ENCODE data around the gene RALGDS.
"Not testable (repeated sequence)": the region's sequence is repeated elsewhere in the genome, so short reads cannot be mapped to it uniquely, and the experiment has no call there.

The RALGDS gene

GRCh38 chr9:133070500-133070961 lies 50.5 kb downstream of the RALGDS start:
- DNase-seq (ENCODE audit: low read depth, low spot score) = not testable (repeated sequence)

DNA sequence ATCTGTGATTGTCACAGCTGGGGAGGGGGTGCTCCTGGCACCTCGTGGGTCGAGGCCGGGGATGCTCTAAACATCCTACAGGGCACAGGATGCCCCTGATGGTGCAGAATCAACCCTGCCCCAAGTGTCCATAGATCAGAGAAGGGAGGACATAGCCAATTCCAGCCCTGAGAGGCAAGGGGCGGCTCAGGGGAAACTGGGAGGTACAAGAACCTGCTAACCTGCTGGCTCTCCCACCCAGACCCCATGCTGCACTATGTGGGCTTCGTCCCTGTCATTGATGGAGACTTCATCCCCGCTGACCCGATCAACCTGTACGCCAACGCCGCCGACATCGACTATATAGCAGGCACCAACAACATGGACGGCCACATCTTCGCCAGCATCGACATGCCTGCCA lies 52.6 kb downstream of the RALGDS start:
- not testable (repeated sequence) for DNase-seq (ENCODE audit: low read depth, low spot score)

DNA sequence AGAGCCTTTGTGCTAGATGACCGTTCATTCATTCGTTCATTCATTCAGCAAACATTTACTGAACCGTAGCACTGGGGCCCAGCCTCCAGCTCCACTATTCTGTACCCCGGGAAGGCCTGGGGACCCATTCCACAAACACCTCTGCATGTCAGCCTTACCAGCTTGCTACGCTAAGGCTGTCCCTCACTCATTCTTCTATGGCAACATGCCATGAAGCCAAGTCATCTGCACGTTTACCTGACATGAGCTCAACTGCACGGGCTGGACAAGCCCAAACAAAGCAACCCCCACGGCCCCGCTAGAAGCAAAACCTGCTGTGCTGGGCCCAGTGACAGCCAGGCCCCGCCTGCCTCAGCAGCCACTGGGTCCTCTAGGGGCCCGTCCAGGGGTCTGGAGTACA lies 53.2 kb downstream of the RALGDS start:
- no peak for DNase-seq (ENCODE audit: low read depth, low spot score)

GRCh38 chr9:133067006-133067405 lies 54.0 kb downstream of the RALGDS start:
- no peak for DNase-seq (ENCODE audit: low read depth, low spot score)

- no peak for DNase-seq (ENCODE audit: low read depth, low spot score)
Observed at GRCh38 chr9:133066181-133066983, 54.7 kb downstream of the RALGDS start.

- DNase-seq (ENCODE audit: low read depth, low spot score) = no peak
Observed at GRCh38 chr9:133065070-133065388, 56.0 kb downstream of the RALGDS start.

DNA sequence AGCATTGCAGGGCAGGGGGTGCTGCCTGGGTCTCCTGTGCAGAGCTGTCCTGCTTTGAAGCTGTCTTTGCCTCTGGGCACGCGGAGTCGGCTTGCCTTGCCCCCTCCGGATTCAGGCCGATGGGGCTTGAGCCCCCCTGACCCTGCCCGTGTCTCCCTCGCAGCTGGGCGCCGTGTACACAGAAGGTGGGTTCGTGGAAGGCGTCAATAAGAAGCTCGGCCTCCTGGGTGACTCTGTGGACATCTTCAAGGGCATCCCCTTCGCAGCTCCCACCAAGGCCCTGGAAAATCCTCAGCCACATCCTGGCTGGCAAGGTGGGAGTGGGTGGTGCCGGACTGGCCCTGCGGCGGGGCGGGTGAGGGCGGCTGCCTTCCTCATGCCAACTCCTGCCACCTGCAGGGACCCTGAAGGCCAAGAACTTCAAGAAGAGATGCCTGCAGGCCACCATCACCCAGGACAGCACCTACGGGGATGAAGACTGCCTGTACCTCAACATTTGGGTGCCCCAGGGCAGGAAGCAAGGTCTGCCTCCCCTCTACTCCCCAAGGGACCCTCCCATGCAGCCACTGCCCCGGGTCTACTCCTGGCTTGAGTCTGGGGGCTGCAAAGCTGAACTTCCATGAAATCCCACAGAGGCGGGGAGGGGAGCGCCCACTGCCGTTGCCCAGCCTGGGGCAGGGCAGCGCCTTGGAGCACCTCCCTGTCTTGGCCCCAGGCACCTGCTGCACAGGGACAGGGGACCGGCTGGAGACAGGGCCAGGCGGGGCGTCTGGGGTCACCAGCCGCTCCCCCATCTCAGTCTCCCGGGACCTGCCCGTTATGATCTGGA lies 56.6 kb downstream of the RALGDS start:
- no peak for DNase-seq (ENCODE audit: low read depth, low spot score)

DNA sequence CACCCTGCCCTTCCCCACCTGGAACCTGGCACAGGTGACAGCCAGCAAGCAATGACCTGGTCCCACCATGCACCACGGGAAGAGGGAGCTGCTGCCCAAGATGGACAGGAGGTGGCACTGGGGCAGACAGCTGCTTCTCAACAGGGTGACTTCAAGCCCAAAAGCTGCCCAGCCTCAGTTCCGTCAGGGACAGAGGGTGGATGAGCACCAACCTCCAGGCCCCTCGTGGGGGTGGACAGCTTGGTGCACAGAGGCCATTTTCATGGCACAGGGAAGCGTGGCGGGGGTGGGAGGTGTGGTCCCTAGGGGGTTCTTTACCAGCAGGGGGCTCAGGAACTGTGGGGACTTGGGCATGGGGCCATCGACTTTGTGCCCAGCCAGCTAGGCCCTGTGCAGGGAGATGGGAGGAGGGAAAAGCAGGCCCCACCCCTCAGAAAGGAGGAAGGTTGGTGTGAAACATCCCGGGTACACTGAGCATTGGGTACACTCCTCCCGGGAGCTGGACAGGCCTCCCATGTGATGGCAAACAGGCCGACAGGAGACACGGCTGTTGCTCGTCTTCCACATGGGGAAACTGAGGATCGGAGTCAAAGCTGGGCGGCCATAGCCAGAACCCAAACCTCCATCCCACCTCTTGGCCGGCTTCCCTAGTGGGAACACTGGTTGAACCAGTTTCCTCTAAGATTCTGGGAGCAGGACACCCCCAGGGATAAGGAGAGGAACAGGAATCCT lies 57.4 kb downstream of the RALGDS start:
- DNase-seq (ENCODE audit: low read depth, low spot score) = no peak

DNA sequence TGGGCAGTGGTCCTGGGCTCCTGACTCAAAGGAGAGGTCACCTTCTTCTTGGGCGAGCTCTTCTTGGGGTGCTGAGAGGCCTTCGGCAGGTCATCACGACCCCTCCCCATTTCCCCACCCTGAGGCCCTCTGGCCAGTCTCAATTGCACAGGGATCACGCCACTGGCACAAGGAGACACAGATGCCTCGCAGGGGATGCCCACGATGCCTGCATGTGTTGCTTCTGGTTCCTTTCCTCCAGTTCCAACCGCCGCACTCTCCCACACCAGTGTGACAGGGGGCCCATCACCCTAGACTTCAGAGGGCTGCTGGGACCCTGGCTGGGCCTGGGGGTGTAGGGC lies 57.9 kb downstream of the RALGDS start:
- DNase-seq (ENCODE audit: low read depth, low spot score) = no peak

DNA sequence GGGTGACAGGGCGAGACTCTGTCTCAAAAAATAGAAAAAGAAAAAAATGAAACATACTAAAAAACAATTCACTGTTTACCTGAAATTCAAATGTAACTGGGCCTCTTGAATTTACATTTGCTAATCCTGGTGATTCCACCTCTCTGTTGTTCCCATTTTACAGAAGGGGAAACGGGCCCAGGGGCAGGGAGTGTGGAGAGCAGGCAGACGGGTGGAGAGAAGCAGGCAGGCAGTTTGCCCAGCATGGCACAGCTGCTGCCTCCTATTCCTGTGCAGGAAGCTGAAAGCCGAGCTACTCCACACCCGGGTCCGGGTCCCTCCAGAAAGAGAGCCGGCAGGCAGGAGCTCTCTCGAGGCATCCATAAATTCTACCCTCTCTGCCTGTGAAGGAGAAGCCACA lies 58.5 kb downstream of the RALGDS start:
- not testable (repeated sequence) for DNase-seq (ENCODE audit: low read depth, low spot score)

DNA sequence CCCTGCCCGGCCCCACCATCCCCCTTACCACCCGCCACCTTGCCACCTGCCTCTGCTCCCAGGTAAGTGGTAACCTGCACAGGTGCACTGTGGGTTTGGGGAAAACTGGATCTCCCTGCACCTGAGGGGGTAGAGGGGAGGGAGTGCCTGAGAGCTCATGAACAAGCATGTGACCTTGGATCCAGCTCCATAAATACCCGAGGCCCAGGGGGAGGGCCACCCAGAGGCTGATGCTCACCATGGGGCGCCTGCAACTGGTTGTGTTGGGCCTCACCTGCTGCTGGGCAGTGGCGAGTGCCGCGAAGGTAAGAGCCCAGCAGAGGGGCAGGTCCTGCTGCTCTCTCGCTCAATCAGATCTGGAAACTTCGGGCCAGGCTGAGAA lies 59.3 kb downstream of the RALGDS start, which contains the start of gene CEL:
CEL (plus strand) TSS at position 218 of the 382 bp plus-strand sequence; CDS start at position 240, 22 bp downstream.
- not testable (repeated sequence) for DNase-seq (ENCODE audit: low read depth, low spot score)

GRCh38 chr9:133061019-133061763 lies 59.8 kb downstream of the RALGDS start:
- DNase-seq (ENCODE audit: low read depth, low spot score) = not testable (repeated sequence)

- DNase-seq (ENCODE audit: low read depth, low spot score) = no peak
Observed at GRCh38 chr9:133060417-133060841, 60.6 kb downstream of the RALGDS start.

DNA sequence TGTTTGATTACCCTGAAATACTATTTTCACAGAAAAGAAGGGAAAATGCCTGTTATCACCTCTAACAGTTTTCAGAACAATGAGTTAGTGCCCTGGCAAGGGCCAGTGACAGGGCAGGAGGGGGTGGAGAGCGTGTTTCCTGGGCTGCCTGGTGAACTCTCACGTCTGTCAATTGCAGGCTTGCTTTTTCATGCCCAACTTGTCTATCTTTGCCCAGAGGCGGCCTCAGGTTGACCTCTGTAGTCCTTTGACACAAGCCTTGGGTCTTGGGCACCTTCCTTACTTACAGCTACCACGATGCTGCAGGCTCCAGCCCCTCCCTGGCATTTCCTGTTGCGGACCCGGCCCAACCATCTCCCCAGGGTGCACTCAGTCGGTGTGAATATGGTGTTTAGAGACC lies 61.4 kb downstream of the RALGDS start:
- no peak for DNase-seq (ENCODE audit: low read depth, low spot score)

DNA sequence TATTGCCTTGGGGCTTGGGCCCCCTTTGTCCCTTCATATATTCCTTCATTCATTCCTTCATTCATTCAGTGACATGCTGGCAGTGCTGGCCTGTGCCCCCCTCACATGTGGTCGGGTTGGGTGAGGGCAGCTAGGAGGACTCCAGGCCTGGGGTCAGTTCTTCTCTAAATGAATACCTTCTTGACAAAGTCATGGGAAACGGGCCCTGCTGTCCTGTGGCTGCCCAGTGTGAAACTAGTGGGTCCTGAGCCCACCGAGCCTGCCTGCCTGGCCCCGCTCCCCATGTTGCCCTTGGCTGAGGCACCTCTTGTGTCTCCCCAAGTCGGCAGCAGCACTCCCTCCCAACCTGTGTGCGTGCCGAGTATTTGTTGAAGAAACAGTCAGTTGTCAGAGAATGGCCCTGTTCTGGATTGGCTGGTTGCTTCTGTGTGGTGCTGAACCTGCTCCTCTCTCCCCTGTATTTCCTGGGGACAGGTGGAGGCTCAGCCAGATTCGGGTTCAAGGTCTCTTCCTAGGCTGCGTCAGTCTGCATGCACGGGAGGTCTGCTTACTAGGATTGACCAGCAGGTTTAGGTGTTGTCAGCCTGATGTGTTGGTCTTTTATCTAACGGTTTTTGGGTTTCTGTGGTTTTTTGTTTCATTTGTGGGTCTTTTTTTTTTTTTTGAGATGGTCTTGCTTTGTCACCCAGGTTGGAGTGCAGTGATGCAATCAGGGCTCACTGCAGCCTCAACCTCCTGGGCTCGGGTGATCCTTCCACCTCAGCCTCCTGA lies 62.3 kb downstream of the RALGDS start:
- DNase-seq (ENCODE audit: low read depth, low spot score) = no peak

GRCh38 chr9:133058071-133058470 lies 63.0 kb downstream of the RALGDS start:
- no peak for DNase-seq (ENCODE audit: low read depth, low spot score)

DNA sequence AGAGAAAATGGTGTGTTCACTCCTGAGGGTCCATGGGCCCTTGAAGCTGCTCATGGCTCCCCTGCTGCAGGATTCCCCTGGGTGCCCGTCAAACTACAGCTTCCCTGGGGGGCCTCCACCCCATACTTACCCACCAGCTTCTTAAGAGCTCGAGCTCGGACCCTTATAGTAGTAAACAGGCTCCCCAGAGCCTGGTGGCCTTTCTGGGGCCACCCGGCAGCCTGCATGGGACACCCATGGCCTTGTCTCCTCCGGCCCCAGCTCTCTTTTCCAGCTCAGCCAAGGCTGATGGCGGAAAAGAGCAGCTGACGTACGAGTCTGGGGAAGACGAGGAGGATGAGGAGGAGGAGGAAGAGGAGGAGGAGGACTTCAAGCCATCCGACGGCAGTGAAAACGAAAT lies 63.5 kb downstream of the RALGDS start:
- DNase-seq (ENCODE audit: low read depth, low spot score) = no peak

DNA sequence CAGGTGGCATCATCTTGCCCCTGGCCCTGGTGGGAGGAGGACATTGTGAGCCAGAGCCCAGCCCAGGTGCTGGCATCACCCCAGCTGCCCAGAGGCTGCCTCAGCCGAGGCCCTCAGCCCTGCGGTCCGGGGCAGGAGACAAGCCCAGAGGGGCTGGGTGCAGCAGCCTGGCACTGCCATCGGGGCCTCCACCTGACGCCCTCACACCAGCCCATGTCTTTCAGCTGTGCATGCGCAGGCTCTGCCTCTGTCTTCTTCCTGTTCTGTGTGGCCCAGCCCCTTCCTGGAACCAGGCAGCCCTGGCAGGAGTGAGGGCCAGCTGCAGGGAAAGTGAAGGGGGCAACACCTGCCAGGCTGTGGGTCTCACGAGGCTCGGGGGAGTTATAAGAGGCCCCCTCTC lies 64.0 kb downstream of the RALGDS start:
- DNase-seq (ENCODE audit: low read depth, low spot score) = no peak

GRCh38 chr9:133056533-133056932 lies 64.5 kb downstream of the RALGDS start:
- DNase-seq (ENCODE audit: low read depth, low spot score) = no peak

DNA sequence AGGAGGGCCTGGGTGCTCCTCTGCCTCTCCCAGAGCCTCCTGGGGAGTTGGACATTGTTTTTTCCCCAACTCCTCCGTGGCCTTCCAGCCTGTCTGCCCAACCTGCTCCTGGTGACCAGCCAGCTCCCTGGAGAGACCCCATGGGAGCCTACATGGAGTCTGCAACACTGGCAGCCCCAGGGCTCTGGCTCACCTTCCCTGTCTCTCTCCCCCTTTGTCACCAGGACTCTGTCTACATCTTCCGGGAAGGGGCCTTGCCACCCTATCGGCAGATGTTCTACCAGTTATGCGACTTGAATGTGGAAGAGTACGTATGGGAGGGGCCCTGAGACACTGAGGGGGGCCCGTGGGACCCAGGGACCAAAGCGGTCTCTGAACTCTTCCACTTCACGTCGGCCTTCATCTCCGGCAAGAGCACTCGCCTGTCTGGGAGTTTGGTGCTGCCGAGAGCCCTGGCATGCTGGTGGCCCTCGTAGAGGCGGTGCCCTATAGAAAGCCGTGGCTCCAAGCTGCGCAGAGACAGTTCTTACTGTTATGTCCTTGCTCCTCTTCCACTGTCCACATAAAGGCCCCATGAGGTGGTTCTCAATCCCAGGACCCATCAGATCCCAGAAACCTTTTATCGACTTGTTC lies 65.1 kb downstream of the RALGDS start:
- no peak for DNase-seq (ENCODE audit: low read depth, low spot score)

Data from activated naive CD8-positive, alpha-beta T cell treated with anti-CD3 and anti-CD28 coated beads, Interleukin-2, amount 50 U/mL, for 16 hours (primary cell).